Glutamatergic neuron (in vitro differentiated cells): ENCODE data around the gene OAF. TPM values are rescaled to one million over a fixed set of nuclear protein-coding genes. Genes with fewer than 3 reads are reported as not detected.

Experiments
- DNase-seq: peaks from one replicate; pipeline ENCODE4 v3.0.0; 2022
- H3K27ac Mint-ChIP-seq: one replicate; pipeline ENCODE4 v1.8.0; 2020; ENCODE audit warnings: mild to moderate bottlenecking, mixed read lengths, inconsistent platforms; ENCODE audit not compliant: unreplicated experiment
- H3K27me3 Mint-ChIP-seq: one replicate; pipeline ENCODE4 v1.8.0; 2020; ENCODE audit warnings: mild to moderate bottlenecking, moderate library complexity, mixed read lengths, inconsistent platforms; ENCODE audit not compliant: unreplicated experiment
- H3K36me3 Mint-ChIP-seq: one replicate; pipeline ENCODE4 v1.8.0; 2020; ENCODE audit warnings: mild to moderate bottlenecking, mixed read lengths, inconsistent platforms; ENCODE audit not compliant: unreplicated experiment
- H3K4me1 Mint-ChIP-seq: one replicate; pipeline ENCODE4 v1.8.0; 2020; ENCODE audit warnings: mild to moderate bottlenecking, low read depth, mixed read lengths, inconsistent platforms; ENCODE audit not compliant: unreplicated experiment
- H3K4me3 Mint-ChIP-seq: one replicate; pipeline ENCODE4 v1.8.0; 2020; ENCODE audit warnings: mild to moderate bottlenecking, mixed read lengths, inconsistent platforms; ENCODE audit not compliant: unreplicated experiment
- H3K9me3 Mint-ChIP-seq: one replicate; pipeline ENCODE4 v1.8.0; 2020; ENCODE audit warnings: mild to moderate bottlenecking, moderate library complexity, mixed read lengths, inconsistent platforms; ENCODE audit not compliant: unreplicated experiment
- total RNA-seq: library from RNA; stranded (reverse); fragmentation: NEBNext Ultra II Directional; extraction: Animal tissue kit (Norgen Biotek cat#: 25700); gene quantifications from one replicate; pipeline ENCODE4 v1.2.1, GENCODE V29; 2021; ENCODE audit not compliant: unreplicated experiment
- TF ChIP-seq, protein P1 (sequence below): fragments of 200-600 bp; sonication (generic); IDR thresholded peaks from one replicate; pipeline ENCODE4 v1.5.0; 2021; ENCODE audit not compliant: partially characterized antibody, unreplicated experiment

Gene OAF
- total RNA-seq, 1 donor from 2014 or later = not detected

DNA sequence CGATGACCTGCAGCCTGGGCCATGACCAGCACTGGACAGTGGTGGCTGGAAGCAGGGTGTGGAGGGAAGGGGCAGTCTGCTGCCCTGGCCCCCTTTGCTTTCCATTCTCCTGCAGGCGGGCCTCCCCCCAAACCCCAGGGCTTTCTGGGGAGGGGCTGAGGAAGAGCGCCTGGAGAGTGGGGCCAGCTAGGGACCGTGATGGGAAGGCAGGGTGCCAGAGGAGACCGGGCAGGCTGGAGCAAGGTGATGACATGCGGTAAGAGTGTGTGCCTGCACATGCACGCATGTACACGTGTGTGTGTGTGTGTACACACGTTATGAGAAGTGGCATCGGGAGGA lies 7.8 kb downstream of the OAF start:
- TF ChIP-seq, protein P1, sequence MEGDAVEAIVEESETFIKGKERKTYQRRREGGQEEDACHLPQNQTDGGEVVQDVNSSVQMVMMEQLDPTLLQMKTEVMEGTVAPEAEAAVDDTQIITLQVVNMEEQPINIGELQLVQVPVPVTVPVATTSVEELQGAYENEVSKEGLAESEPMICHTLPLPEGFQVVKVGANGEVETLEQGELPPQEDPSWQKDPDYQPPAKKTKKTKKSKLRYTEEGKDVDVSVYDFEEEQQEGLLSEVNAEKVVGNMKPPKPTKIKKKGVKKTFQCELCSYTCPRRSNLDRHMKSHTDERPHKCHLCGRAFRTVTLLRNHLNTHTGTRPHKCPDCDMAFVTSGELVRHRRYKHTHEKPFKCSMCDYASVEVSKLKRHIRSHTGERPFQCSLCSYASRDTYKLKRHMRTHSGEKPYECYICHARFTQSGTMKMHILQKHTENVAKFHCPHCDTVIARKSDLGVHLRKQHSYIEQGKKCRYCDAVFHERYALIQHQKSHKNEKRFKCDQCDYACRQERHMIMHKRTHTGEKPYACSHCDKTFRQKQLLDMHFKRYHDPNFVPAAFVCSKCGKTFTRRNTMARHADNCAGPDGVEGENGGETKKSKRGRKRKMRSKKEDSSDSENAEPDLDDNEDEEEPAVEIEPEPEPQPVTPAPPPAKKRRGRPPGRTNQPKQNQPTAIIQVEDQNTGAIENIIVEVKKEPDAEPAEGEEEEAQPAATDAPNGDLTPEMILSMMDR = no peak
- no peak overlapping the region for H3K27ac Mint-ChIP-seq
- DNase-seq = no peak
- no peaks in the 10 kb centered on the region for H3K36me3 Mint-ChIP-seq
- no peaks in the 10 kb centered on the region for H3K9me3 Mint-ChIP-seq
- no peak overlapping the region for H3K4me3 Mint-ChIP-seq
- H3K27me3 Mint-ChIP-seq = peaks cover 16% of the 10 kb centered on the region
- H3K4me1 Mint-ChIP-seq = no peaks in the 10 kb centered on the region

DNA sequence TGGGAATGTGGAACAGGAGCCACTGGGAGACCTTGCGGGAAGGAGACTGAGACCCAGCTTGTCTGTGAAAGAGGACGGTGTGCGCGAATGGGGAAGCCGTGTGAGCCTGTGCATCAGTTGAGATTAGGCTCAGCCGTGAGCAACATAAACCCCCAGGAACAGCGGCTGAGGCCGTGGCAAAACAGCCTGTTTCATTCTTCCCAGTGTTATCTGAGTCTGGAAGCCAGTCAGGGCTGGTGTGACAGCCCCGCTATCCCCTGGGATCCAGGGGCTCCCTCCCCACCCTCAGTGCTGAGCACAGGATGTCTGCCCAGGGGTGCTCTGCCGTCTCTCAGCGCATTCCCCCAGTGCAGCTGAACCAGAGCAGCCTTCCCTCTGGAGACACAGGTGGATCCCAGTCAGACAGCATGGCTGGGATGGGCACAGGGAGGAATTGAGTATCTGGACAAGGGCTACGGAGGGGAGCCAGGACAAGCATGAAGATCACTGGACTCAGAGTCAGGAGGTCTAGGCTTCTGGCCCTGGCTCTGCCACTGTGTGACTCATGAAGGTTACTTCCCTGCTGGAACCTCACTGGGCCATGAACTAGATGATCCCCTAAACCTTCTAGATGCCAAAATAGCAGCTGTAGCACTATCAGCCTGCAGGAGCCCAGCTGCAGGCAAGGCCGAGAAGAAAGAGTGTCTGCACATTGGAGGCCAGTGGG lies 8.6 kb downstream of the OAF start:
- Mint-ChIP-seq H3K4me1 (no peaks in the 10 kb centered on the region), H3K27ac (no peak overlapping the region), H3K27me3 (peaks cover 13% of the 10 kb centered on the region), H3K9me3 (no peaks in the 10 kb centered on the region), H3K36me3 (no peaks in the 10 kb centered on the region), H3K4me3 (no peak overlapping the region)
- DNase-seq = no peak
- TF ChIP-seq, protein P1 = no peak

DNA sequence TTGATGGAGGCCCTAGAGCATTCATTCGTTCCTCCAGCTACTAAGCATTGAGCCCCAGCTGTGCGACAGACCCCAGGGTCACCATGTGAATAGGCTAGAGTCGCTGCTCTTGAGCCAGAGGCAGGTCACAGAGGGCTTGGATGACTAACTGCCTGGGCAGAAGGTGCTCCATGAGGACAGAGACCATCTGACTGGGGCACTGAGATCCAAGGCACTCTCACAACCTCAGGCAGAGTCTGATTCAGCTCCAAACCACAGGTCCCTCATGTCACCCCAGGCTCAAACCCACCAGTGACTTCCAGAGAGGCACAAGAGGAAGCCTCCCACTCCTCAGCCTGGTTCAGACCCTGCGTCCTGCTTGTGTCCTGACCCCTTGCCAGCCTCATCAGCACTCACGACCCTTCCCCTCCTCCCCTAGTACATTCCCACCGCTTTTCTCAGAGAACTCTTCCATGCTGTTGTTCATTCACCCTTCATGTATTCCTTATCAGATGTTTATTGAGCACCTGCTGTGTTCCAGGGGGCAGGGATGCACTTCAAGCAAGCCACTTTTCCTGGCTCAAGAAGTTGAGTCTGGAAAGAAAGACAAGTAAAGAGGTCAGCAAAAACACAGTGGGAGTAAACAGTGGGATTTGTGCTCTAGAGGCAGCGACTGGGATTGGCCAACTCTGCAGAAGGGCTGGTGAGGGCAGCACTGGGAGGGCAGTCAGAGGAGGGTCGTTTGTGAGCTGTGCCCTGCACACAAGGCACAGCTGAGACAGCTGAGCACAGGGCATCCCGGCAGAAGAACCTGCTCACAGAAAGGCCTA lies 9.3 kb downstream of the OAF start:
- TF ChIP-seq, protein P1 = no peak
- H3K27me3 Mint-ChIP-seq = peaks cover 10% of the 10 kb centered on the region
- H3K27ac Mint-ChIP-seq = no peak overlapping the region
- no peaks in the 10 kb centered on the region for H3K4me1 Mint-ChIP-seq
- DNase-seq = no peak
- H3K4me3 Mint-ChIP-seq = no peak overlapping the region
- H3K9me3 Mint-ChIP-seq = no peaks in the 10 kb centered on the region
- no peaks in the 10 kb centered on the region for H3K36me3 Mint-ChIP-seq

DNA sequence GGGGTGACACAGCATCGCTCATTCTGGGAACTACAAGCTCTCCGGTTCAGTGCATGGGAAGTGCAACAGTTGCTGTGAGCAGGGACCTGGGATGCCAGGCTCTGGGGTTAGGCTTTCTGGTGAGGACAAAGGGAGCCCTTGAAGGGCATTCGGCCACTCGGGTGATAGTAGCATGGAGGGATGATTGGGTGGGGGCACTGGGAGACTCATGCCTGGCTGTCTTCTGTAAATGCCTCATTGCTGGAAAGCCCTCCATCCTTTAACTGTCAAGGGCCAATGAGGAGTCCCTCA lies 9.9 kb downstream of the OAF start:
- Mint-ChIP-seq H3K4me1 (no peaks in the 10 kb centered on the region), H3K36me3 (no peaks in the 10 kb centered on the region), H3K9me3 (no peaks in the 10 kb centered on the region), H3K4me3 (no peak overlapping the region), H3K27ac (no peak overlapping the region), H3K27me3 (peaks cover 10% of the 10 kb centered on the region)
- TF ChIP-seq, protein P1 = no peak
- DNase-seq = no peak

DNA sequence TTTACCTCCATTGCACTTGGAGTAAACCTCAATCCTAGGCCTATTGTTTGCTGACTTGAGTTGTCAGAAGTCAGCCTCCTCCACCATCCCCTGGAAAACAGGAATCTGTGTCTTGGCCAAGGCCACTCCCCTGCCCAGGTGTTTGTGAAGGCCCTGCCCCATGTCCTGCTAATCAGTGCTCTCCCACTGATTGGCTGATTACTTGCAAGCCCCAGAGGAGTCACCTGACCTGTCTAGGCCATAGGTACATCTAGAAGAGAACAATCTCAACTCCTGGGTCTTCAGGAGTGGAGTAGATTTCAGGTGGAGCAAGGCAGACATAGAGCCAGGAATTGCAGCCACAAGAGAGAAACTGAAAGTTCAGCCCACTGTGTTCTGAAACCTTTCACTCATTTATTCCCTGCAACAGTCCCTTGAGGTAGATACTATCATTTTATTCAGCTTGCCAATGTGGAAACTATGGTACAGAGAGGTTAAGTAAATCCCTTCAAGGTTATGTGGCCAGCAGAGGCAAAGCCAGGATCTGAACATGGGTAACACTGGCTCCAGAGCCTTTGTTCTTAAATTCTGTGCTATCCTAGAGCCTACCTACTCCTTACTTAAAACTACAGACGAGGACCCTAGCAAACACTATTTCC lies 10.4 kb downstream of the OAF start:
- Mint-ChIP-seq H3K36me3 (no peaks in the 10 kb centered on the region), H3K4me1 (no peaks in the 10 kb centered on the region), H3K27me3 (peaks cover 10% of the 10 kb centered on the region), H3K9me3 (no peaks in the 10 kb centered on the region), H3K27ac (no peak overlapping the region), H3K4me3 (no peak overlapping the region)
- no peak for DNase-seq
- TF ChIP-seq, protein P1 = no peak
